Glomerular endothelial cell (primary cell): ENCODE results near the gene RNF11. TPM values are rescaled to one million over a fixed set of nuclear protein-coding genes. Genes with fewer than 3 reads are reported as not detected.
A peak's percentile ranks its signal among the peaks of the same experiment; 100 is the strongest.

Experiments used
- DNase-seq: peaks from one replicate; pipeline ENCODE4 v3.0.0-alpha.2; 2011; ENCODE audit warnings: low read depth, low spot score; ENCODE audit errors: extremely low read depth
- total RNA-seq: library from RNA; depleted of rRNA; stranded (reverse); fragments of >200 nt; gene quantifications from 2 replicates; pipeline ENCODE4 v1.2.3, GENCODE V29; 2015

The RNF11 gene
- total RNA-seq, 1 donor from 2014 or later = 100 TPM

DNA sequence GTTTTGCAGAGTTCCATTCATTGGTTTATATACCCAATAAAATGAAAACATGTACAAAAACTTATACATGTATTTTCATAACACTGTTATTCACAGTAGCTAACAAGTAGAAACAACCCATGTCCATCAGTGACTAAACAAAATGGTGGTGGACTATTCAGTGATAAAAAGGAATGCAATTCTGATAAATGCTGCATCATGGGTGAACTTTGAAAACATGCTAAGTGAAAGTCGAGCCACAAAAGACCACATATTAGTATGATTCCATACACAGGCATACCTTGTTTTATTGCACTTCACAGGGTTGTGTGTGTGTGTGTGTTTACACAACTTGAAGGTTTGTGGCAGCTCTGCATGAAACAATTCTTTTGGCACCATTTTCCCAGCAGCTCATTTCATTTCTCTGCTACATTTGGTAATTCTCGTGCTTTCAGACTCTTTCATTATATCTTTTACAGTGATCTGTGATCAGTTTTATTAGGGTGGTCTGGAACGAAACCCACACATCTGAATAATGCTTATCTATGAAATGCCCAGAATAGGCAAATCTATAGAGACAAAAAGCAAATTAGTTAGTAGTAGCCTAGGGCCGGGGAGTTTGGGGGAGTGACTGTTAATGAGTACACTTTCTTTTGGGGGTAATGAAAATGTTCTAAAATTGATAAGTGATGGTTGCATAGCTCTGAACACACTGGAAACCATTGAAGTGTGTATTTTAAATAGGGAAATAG lies 27.2 kb downstream of the RNF11 start:
- no peak for DNase-seq

DNA sequence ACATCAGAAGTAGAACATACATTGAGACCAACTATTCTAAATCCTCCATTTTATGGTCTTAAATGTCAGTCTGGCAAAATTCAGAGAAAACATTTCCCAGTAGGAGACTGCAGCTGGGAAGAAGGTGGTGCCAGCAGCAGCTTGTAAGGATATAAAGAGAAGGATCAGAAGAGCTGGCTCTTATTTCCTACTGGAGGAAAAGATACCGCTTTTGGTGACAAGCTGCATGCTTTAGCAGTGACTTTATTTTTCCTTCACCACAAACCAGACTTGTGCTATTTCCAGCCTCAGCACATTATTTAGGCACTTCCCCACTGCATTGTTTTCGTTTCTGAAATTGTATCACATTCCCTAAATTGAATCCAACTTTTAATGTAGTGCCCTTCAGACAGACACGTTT lies 28.4 kb downstream of the RNF11 start:
- DNase-seq = no peak

GRCh38 chr1:51265618-51266017 lies 29.5 kb downstream of the RNF11 start:
- no peak for DNase-seq

- no peak for DNase-seq
Observed at GRCh38 chr1:51266181-51266580, 30.1 kb downstream of the RNF11 start.

- DNase-seq = no peak
Observed at GRCh38 chr1:51266791-51267190, 30.7 kb downstream of the RNF11 start.

- no peak for DNase-seq
Observed at GRCh38 chr1:51268634-51269033, 32.6 kb downstream of the RNF11 start.

GRCh38 chr1:51270751-51271150 lies 34.7 kb downstream of the RNF11 start:
- no peak for DNase-seq

GRCh38 chr1:51272916-51273315 lies 36.8 kb downstream of the RNF11 start:
- no peak for DNase-seq

DNA sequence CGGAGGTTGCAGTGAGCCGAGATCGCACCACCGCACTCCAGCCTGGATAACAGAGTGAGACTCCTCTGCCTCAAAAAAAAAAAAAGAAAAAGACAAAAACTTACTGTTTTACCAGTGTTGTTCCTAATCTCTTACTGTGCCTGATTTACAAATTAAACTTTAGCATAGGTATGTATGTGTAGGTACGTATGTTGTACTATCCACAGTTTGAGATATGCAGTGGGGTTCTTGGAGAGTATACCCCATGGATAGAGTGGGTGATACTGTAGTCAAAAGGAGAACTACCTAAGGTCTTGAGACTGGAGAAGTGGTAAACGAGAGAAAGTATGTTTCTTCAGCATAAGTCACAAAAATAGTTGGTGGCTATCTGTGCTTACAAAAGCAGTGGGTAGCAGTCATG lies 38.6 kb downstream of the RNF11 start:
- no peak for DNase-seq

DNA sequence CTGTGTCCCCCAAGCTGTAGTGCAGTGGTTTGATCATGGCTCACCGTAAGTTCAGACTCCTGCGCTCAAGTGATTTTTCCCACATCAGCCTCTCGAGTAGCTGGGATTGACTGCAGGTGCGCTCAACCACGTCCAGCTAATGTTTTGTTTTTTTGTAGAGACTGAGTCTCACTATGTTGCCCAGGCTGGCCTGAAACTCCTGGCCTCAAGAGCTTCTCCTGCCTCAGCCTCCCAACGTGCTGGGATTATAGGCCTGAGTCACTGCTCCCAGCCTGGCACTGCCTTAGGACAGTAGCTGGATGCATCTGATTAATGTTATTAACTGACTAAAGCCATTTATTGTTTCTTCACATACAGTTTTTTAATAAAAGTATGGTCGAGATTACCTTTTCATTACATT lies 40.2 kb downstream of the RNF11 start:
- no peak for DNase-seq

DNA sequence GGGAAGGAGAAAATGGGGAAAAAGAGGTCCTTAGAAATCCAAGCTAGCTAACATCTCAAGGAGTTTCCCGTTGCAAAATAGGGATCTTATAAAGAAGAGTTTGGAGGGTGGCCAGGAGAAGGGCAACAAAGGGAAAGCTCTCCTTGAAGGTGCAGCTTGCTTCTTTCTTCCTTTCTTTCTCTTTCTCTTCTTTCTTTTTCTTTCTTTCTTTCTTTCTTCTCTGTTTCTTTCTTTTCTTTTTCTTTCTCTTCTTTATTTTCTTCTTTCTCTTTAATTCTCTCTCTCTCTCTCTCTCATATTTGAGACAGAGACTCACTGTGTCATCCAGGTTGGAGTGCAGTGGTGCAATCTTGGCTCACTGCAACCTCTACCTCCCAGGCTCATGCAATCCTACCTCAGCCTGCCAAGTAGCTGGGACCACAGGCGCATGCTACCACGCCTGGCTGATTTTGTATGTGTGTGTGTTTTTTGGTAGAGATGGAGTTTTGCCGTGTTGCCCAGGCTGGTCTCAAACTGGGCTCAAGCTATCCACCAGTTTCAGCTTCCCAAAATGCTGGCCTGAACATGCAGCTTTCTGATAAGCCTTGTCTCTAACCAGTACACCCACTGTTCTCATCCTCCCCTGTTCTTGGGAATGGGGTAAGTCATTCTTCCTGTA lies 44.4 kb downstream of the RNF11 start:
- DNase-seq = no peak

- DNase-seq = no peak
Observed at GRCh38 chr1:51281807-51282206, 45.7 kb downstream of the RNF11 start.

- no peak for DNase-seq
Observed at GRCh38 chr1:51282605-51283004, 46.5 kb downstream of the RNF11 start.

GRCh38 chr1:51283979-51284378 lies 47.9 kb downstream of the RNF11 start:
- DNase-seq = no peak

- DNase-seq = peak; percentile 85
Observed at GRCh38 chr1:51284487-51284954, 48.4 kb downstream of the RNF11 start.

DNA sequence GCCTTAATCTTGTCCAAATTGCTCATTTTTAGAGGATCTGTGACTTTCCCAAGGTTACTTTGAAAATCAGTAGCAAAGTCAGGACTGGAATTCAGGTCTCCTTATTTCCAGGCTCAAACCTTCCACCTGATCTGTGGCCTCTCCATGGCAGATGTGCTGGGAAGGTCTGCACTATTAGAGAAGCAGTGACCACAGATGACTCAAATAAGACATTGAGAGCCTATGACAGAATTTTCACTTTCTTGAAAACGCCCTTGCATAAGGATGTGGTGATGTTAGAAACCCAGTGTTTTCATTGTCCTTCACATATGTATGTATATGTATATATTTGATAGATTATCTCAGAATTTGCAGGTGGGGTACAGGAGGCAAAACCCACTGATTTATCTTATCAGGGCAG lies 49.0 kb downstream of the RNF11 start:
- DNase-seq = no peak

DNA sequence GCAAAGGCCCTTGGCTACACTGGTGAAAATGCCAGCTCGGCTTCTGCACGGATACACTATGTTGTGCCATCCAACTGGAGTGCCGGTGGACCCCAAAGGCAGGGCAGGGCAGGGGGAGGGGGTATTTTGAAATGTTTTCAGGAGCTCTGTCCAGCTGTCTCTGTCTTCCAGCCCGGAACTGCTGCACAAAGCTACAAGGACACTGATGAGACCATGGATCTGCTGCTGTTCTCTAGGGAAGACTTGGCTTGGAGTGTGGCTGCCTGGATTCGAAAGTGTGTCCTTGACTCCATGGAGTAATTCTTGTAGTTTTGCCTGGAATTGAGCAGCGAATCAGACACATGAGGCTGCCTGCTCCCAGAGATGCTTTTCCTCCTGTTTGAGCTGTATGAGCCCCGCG lies 51.9 kb downstream of the RNF11 start:
- no peak for DNase-seq

DNA sequence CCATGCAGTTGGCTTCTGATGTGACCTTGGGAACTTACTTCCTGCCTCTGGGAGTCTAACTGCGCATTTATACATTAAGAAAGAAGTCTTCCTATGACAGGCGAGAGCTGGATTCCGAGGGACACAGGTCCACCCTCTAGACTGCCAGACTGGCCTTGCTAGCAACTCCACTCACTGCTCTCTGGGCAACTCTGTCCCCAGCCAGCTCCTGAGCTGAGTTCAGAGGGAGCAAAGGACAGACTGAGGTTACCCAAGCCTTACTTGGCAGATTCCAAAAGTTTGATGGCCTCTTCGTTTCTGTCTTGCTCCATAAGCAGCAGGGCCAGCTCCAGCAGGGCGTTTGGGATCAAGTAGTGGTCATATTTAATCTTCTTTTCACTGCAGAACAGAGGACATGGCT lies 52.5 kb downstream of the RNF11 start:
- no peak for DNase-seq

DNA sequence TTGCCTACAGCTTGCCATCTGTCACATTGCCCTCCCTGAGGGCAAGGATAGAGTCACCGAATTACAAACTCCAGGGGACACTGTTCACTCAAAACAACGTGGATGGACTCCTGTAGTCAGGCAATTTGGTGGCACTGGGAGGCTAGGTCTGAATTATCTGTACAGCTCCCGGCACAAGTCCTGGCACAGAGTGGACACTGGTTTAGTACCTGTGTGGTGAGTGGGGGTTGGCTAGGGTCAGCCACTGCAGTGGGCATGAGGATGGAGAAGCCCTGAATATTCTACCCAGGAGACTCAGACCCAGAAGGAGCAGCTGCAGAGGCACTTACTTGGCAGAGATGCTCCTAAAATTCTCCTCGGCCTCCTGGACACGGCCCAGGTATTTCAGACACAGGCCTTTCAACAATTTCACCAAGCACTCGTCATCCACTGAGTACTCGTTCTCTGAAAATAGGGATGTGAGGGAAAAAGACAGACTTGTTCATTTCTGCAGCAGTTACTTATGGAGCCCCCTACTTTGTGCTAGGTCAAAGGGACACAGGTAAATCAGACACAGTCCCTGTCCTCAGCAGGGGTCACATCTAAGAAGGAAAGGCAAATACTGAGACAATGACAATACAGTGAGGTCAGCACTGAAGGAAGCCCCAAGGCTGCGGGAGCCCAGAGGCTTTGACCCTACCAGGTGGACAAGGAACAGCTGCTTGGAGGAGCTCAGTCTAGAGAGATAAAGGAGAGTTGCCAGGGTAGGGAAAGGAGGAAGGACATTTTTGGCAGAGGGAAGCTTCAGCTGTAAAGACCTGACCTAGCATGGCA lies 53.8 kb downstream of the RNF11 start:
- no peak for DNase-seq

DNA sequence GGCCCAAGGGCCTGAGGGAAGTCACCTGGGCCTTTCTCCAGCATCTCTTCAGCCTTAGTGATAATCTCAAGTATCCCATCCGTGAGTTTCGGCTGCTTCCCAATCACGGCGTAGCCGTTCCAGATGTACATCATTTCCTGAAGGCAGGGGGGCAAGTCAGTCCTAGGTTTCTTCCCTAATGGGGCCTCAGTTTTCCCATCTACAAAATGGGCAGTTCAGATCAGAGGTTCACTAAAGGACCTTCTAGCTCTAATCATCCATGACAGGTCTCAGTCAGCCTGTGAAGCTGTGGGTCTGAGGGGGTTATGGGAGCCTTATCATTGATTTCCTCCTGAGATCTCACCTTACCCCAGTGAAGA lies 54.4 kb downstream of the RNF11 start:
- DNase-seq = no peak

DNA sequence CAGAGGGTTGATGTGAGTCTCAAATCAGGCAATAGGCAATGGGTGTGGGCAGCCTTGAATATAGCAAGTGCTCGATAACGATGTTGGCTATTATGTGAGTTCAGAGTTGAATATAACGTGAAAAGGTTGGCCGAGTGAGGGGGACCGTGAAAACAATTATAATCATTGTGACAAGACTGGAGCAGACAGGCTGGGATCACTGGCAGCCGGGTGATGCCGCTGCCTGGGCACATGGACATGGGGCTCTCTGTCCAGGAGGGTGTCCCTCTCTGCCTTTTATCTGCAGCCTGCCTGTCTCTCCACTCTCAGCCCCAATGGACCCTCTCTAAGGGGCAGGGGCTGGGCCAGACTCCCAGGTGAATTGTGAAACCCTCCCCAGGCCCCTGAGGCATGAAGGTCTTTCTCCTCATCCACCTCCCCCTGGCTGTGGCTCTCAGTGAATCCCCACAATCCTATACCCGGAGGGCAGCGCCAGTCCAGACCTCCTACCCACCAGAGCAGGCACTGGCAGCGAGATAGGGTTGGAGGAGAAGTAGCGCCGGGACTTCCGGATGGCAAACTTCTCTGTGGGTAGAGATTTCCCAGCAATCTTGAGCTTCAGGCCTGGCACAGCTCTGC lies 57.9 kb downstream of the RNF11 start:
- DNase-seq = no peak
